Middle frontal gyrus (tissue), 1 donor: ENCODE measurements around the gene C5orf24.
A peak's percentile ranks its signal among the peaks of the same experiment; 100 is the strongest.
"Not testable (repeated sequence)": the region's sequence is repeated elsewhere in the genome, so short reads cannot be mapped to it uniquely, and the experiment has no call there.

Experiments
- DNase-seq: peaks from one replicate; pipeline ENCODE4 v3.0.0-alpha.2; 2015; ENCODE audit warnings: low spot score; ENCODE audit errors: extremely low spot score

The C5orf24 gene

DNA sequence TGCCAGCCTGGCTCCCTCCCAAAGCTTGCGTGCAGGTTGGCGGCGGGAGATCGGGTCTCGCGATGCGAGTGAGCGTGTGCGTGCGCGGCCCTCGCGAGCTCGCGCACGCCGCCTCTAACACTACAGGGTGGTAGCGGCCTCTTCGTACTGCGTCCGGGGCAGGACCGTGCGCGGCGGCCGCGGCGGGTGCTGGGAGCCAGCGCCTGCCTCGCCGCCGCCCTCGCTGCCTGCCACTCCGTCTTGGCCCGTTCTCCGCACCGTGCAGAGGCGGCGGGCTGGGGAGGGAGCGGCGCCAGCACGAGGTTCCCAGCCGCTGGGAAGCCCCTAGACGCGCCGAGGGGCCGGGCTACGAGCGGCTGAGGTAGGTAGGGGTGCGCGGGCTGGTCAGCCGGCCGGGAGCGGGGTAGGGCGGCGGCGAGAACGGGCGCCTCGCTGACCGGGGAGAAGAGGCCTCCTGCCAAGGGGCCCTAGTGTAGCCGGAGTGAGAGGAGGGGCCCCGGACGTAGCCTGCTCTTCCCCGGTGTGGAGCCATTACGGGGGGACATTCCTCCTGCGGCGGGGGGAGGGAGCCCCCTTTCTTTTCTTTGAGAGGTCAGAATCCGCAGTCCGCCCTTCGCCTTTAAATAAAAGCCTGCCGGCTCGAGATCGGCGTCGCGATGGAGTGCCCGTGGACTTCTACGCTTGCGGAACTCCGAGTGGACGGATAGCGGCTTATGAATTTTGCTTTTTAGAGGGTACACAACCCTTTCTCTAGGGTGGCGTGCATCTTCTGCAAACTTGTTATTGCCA, at the start of gene C5orf24:
TSS of gene C5orf24 (plus strand) at position 117 of the 789 bp plus-strand sequence. CDS start 8,933 bp downstream, outside the sequence.
- peak; percentile 94 for DNase-seq

- no peak for DNase-seq
Measured at GRCh38 chr5:134798468-134798867, 47.3 kb upstream of the C5orf24 start.

DNA sequence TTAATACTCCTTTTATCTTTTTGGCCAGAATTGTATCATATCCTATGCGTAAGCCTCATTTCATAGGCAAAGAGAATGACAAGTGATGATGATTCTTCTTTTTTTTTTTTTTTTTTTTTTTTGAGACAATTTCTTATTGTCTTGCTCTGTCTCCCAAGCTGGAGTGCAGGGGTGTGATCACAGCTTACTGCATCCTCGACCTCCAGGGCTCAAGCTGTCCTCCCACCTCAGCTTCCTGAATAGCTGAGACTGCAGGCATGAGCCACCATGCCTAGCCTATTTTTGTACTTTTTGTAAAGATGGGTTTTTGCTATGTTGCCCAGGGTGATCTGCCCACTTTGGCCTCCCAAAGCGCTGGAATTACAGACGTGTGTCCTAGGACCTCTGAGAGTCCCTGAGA, 41.9 kb upstream of the C5orf24 start:
- DNase-seq, result no peak

- no peak for DNase-seq
Measured at GRCh38 chr5:134813407-134813806, 32.4 kb upstream of the C5orf24 start.

DNA sequence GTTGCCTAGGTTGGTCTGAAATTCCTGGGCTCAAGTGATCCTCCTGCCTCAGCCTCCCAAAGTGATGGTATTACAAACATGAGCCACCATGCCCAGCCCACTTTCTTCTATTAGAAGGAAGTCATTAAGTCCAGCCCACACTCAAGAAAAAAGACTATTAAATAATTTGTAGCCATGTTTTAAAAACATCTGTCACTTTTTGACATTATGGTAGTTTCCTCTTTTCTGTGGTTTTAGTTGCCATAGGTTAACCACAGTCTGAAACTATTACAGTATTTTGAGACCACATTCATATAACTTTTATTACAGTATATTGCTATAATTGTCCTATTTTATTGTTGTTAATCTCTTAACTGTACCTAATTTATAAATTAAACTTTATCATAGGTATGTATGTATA, 31.9 kb upstream of the C5orf24 start:
- DNase-seq, result no peak

DNA sequence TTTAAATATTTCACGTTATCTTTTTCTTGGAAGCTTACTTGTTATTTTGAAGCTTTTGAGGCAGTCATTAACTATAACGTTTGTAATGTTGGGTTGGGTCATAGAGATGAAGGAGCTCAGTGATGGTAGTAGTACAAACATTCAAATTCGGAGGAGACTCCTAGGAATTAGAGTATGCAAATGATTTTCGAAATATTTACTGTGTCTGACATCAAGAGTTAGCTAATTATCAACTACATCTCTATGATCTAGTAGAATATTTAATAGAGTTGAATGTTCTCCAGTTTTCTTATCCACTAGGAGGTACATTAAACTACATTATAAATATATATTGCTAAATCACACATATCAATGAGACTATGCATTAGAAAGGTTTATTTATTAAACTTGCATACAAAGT, 28.8 kb upstream of the C5orf24 start:
- no peak for DNase-seq

- DNase-seq, result no peak
Measured at GRCh38 chr5:134818776-134819175, 27.0 kb upstream of the C5orf24 start.

- DNase-seq, result no peak
Measured at GRCh38 chr5:134819407-134819963, 26.3 kb upstream of the C5orf24 start.

DNA sequence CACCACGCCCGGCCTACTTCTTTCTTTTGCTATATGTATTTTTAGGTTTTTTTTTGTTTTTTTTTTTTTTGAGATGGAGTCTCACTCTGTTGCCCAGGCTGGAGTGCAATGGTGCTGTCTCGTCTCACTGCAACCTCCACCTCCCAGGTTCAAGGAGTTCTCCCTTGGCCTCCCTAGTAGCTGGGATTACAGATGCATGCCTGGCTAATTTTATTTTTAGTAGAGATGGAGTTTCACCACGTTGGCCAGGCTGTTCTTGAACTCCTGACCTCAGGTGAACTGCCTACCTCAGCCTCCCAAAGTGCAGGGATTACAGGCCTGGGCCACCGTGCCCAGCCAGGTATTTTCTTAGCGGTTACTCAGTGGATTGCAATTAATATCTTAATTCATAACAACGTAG, 23.9 kb upstream of the C5orf24 start:
- DNase-seq, result no peak

DNA sequence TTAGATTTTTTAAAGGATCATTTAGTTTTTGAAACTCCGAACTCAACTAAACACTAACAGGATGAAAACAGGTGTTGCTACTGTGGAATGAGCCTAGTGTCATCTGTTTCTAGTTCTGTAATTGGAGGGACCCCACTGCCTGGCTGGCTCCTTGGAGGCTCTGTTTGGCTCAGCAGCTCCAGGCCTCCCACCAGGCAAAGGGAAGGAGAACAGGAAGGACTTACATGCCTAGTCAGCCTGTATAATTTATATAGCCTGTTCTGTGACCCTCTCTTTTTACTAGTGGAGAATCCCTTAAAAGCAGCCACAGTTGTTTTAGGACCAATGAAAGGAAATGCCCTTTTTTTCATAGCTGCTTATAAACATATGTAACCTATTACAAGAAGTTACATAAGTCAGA, 21.1 kb upstream of the C5orf24 start:
- DNase-seq, result no peak

DNA sequence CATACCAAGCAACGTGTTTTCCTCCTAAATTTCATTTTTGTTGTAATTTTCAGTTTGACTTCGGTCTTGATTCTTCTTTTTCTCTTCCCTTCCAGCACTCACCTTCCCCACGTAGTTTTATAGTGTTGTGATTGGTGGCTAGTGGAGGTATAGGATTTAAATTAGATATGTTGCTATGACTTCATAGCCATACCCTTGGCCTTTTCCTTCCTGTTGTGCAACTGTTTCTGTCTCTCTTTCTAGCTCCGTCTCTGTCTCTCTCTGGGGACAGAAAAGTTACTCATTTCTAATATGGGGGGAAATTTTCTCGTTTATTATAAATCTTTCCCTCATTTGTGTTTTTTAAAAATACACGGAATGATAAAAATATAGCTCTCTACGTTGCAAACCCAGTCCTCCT, 20.6 kb upstream of the C5orf24 start:
- DNase-seq, result no peak

DNA sequence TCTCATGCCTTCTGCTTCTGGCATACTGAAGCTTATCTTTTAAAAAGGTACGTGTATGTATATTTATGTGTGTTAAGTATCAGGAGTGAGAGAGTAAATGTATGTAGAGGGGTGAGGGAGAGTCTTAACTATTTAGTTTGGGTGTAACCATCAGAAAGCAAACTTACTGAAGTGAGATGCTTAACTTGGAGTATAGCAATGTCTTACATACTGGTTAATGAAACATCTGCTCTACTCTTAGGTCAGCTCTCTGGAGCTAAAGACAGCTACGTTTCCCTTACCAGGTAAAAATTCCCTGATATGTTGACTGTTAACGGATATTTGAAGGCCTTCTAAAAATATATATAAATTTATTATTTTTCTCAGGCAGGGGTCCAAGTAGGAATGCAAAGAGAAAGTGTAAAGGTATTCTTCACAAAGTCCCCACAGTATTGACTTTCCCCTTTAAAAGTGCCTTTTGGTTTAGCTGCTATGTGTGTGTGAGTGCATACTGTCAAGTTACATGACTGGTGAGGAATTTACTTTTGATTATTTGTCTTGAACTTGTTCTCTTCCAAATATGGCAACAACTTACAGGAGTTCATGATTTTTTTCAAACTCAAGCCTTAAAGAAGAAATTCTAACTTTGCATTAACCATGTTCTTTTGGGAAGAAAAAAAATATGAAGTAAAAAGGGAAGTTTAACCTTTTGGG, 12.3 kb upstream of the C5orf24 start:
- DNase-seq, result no peak

- no peak for DNase-seq
Measured at GRCh38 chr5:134835623-134836022, 10.1 kb upstream of the C5orf24 start.

DNA sequence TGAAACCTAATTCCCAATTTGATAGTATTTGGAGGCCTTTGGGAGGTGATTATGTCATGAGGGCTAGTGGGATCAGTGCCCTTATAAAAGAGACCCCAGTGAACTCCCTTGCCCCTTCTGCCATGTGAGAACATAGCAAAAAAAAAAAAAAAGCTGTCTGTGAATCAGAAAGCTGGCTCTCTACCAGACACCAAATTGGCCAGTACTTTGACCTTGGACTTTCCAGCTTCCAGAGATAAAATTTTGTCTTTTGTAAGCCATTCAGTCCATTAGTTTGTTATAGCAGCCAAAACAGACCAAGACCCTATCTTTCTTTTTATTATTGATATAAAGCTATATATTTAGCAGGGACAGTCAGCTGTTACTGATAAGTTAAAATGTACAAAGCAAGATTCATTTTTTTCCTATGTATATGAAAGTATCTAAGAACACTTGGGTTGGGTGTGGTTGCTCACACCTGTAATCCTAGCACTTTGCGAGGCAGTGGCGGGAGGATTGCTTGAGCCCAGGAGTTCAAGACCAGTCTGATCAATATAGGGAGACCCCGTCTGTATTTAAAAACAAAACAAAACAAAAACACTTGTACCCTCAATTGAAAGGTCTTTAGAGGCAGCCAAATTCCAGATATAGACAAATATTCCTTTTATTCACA, 8.1 kb upstream of the C5orf24 start:
- DNase-seq, result no peak

DNA sequence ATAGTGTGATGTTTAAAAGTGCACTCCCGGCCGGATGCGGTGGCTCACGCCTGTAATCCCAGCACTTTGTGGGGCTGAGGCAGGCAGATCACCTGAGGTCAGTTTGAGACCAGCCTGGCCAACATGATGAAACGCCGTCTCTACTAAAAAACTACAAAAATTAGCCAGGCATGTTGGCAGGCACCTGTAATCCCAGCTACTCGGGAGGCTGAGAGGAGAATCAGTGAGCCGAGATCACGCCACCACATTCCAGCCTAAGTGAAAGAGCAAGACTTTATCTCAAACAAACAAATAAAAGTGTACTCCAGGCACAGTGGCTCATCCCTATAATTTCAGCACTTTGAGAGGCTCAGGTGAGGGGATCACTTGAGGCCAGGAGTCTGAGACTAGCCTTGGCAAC, 7.4 kb upstream of the C5orf24 start:
- not testable (repeated sequence) for DNase-seq

DNA sequence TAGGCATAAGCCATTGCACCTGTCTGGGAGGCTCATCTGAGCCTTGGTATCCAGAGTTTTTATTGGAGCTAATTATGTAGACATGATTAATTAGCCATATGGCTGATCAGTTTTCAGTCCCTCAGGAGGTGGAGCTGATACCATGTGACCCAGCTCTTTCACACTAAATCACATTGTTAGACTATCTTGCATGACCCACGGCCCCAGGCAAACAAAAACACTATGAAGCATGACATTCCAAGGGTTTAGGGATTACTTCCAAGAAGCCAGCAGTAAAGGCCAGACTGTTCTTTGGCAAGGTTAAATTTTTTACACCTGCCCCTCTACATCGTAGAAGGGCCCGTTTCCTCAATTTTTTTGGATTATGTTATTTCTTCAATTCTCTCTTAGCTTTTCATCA, 5.0 kb upstream of the C5orf24 start:
- no peak for DNase-seq

GRCh38 chr5:134844252-134844651, 1.5 kb upstream of the C5orf24 start:
- no peak for DNase-seq

DNA sequence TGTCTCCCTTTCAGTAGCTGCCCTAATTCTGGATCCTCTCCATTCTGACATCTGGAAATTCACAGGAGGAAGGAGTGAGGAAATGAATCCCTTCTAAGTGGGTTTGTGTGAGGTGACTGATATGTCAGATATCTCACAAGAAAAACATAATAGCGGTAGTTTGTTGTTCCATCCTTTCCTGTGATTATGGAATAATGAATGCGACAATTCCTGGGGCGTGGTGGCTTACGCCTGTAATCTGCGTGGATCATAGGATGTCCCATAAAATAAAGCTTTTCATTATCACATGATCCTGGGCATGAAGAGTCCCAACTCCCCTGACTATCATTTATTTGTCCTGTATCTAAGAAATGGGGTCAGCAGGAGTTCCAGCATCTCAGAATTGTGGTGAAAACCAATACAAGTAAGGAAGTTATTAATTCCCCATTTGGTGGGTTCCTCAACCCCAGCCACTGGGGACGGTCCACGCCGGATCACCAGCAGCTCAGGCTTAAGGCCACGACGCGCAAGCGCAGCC, 375 bp upstream of the C5orf24 start:
- DNase-seq, result no peak

DNA sequence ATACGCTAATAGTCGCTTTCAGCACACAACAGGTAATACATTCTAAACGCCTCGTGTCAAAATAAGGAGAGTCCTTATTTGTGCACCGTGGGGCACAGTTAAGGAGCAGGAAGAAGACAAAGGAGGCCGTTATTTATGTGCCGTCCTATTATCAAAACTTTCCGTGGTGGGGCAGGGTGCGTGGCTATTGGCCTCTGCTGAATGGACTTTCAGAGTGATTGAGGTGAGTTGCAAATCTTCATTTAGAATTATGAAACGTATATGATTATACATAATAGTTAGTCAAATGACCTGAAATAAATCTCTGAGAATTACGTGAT, 833 bp downstream of the C5orf24 start:
- no peak for DNase-seq

GRCh38 chr5:134849434-134849933, 3.7 kb downstream of the C5orf24 start:
- not testable (repeated sequence) for DNase-seq

GRCh38 chr5:134851307-134851923, 5.6 kb downstream of the C5orf24 start:
- no peak for DNase-seq
